DMS79 (cell line): ENCODE results near the gene ACTN1.

Source experiments
- DNase-seq: peaks from one replicate; lab custom pipeline; 2025; lab: John Stamatoyannopoulos, UW

The ACTN1 gene

GRCh38 chr14:68888883-68889282, 90.2 kb downstream of the ACTN1 start:
- DNase-seq, result no peak

GRCh38 chr14:68888025-68888850, 90.9 kb downstream of the ACTN1 start:
- DNase-seq, result no peak

- DNase-seq, result no peak
These were observed 93.0 kb downstream of the ACTN1 start for GRCh38 chr14:68886109-68886434.

GRCh38 chr14:68885226-68886108, 93.6 kb downstream of the ACTN1 start:
- DNase-seq, result no peak

- no peak for DNase-seq
These were observed 94.8 kb downstream of the ACTN1 start for GRCh38 chr14:68884031-68885030.

GRCh38 chr14:68882235-68882634, 96.9 kb downstream of the ACTN1 start:
- no peak for DNase-seq

GRCh38 chr14:68881396-68881795, 97.7 kb downstream of the ACTN1 start:
- no peak for DNase-seq

- DNase-seq, result no peak
These were observed 98.5 kb downstream of the ACTN1 start for GRCh38 chr14:68880581-68881105.

GRCh38 chr14:68879841-68880575, 99.1 kb downstream of the ACTN1 start:
- no peak for DNase-seq

- DNase-seq, result no peak
These were observed 99.8 kb downstream of the ACTN1 start for GRCh38 chr14:68879321-68879781.

- DNase-seq, result no peak
These were observed 100.2 kb downstream of the ACTN1 start for GRCh38 chr14:68878908-68879307.

- DNase-seq, result no peak
These were observed 101.0 kb downstream of the ACTN1 start for GRCh38 chr14:68877993-68878575.

GRCh38 chr14:68876976-68877375, 102.1 kb downstream of the ACTN1 start:
- no peak for DNase-seq

GRCh38 chr14:68874746-68875155, 104.4 kb downstream of the ACTN1 start:
- DNase-seq, result no peak

- DNase-seq, result no peak
These were observed 105.7 kb downstream of the ACTN1 start for GRCh38 chr14:68873376-68873775.

GRCh38 chr14:68871392-68871791, 107.7 kb downstream of the ACTN1 start:
- DNase-seq, result no peak

- no peak for DNase-seq
These were observed 112.0 kb downstream of the ACTN1 start for GRCh38 chr14:68866991-68867533.

GRCh38 chr14:68865542-68865941, 113.6 kb downstream of the ACTN1 start:
- no peak for DNase-seq

GRCh38 chr14:68864361-68864750, 114.7 kb downstream of the ACTN1 start:
- no peak for DNase-seq
